OCI-LY3 (cell line): ENCODE results near the gene BBS2.
A peak's percentile ranks its signal among the peaks of the same experiment; 100 is the strongest.

Experiments
- H2AFZ ChIP-seq: fragments of 200-600, 300-600 bp; shearing (Covaris generic); 2 replicates; pipeline ENCODE4 v1.6.0; 2014; ENCODE audit warnings: antibody characterized with exemption, low read depth, low read length
- H3K27ac ChIP-seq: fragments of 200-600, 300-600 bp; sonication (generic); 2 replicates; pipeline ENCODE4 v1.5.1; 2014; ENCODE audit warnings: mild to moderate bottlenecking, low read length, moderate library complexity, mixed read lengths
- H3K27me3 ChIP-seq: fragments of 200-600, 300-600 bp; sonication (generic); 2 replicates; pipeline ENCODE4 v1.6.1; 2014; ENCODE audit warnings: low read depth, low read length, mixed read lengths
- H3K36me3 ChIP-seq: fragments of 200-600, 300-600 bp; sonication (generic); replicated peaks from 2 replicates; pipeline ENCODE3; 2014; ENCODE audit warnings: low read depth, low read length, mixed read lengths
- H3K4me1 ChIP-seq: fragments of 300-600, 200-600 bp; sonication (generic); 2 replicates; pipeline ENCODE4 v1.6.1; 2014; ENCODE audit warnings: low read length, mixed read lengths
- H3K4me2 ChIP-seq: fragments of 200-600, 300-600 bp; sonication (generic); 2 replicates; pipeline ENCODE4 v1.6.1; 2014; ENCODE audit warnings: low read length, mixed read lengths
- H3K4me3 ChIP-seq: fragments of 300-600, 200-600 bp; sonication (generic); 2 replicates; pipeline ENCODE4 v1.5.1; 2014; ENCODE audit warnings: antibody characterized with exemption, mild to moderate bottlenecking, low read length, moderate library complexity
- H3K79me2 ChIP-seq: fragments of 300-600, 200-600 bp; shearing (Covaris generic); 2 replicates; pipeline ENCODE4 v1.6.1; 2014; ENCODE audit warnings: mild to moderate bottlenecking, low read length, mixed read lengths
- H3K9ac ChIP-seq: fragments of 300-600, 200-600 bp; shearing (Covaris generic); 2 replicates; pipeline ENCODE4 v1.6.0; 2014; ENCODE audit warnings: mild to moderate bottlenecking, low read length, moderate library complexity
- H3K9me3 ChIP-seq: fragments of 200-600, 300-600 bp; shearing (Covaris generic); 2 replicates; pipeline ENCODE4 v1.6.1; 2014; ENCODE audit warnings: low read length, mixed read lengths; ENCODE audit not compliant: insufficient read depth
- H4K20me1 ChIP-seq: fragments of 200-600, 300-600 bp; sonication (generic); 2 replicates; pipeline ENCODE4 v1.6.1; 2016; ENCODE audit warnings: low read length, mixed read lengths; ENCODE audit not compliant: insufficient read depth
- CTCF ChIP-seq: fragments of 200-600, 300-600 bp; sonication (generic); IDR thresholded peaks from 2 replicates; pipeline ENCODE4 v1.5.1; 2014; ENCODE audit warnings: antibody characterized with exemption, low read length, low read depth
- EZH2phosphoT487 ChIP-seq: fragments of 200-600 bp; shearing (Covaris generic); IDR thresholded peaks from 2 replicates; pipeline ENCODE4 v1.6.1; 2018; ENCODE audit warnings: antibody characterized with exemption, mixed run types, low read depth

The BBS2 gene

GRCh38 chr16:56451753-56452689, 67.8 kb downstream of the BBS2 start:
- H3K27ac ChIP-seq = peak overlapping the region; percentile 30
- peak overlapping the region; percentile 63 for H2AFZ ChIP-seq
- H3K9me3 ChIP-seq = no peaks in the 10 kb centered on the region
- peak overlapping the region; percentile 80 for H3K9ac ChIP-seq
- peaks cover 41% of the 10 kb centered on the region for H3K4me1 ChIP-seq
- H3K4me2 ChIP-seq = peak overlapping the region; percentile 66
- peak overlapping the region; percentile 95 for H3K4me3 ChIP-seq
- no peaks in the 10 kb centered on the region for H3K27me3 ChIP-seq
- no peak for TF ChIP-seq CTCF
- TF ChIP-seq EZH2phosphoT487 = no peak
- H3K79me2 ChIP-seq = peaks cover 67% of the 10 kb centered on the region
- peaks cover 36% of the 10 kb centered on the region for H4K20me1 ChIP-seq
- peaks cover 36% of the 10 kb centered on the region for H3K36me3 ChIP-seq

DNA sequence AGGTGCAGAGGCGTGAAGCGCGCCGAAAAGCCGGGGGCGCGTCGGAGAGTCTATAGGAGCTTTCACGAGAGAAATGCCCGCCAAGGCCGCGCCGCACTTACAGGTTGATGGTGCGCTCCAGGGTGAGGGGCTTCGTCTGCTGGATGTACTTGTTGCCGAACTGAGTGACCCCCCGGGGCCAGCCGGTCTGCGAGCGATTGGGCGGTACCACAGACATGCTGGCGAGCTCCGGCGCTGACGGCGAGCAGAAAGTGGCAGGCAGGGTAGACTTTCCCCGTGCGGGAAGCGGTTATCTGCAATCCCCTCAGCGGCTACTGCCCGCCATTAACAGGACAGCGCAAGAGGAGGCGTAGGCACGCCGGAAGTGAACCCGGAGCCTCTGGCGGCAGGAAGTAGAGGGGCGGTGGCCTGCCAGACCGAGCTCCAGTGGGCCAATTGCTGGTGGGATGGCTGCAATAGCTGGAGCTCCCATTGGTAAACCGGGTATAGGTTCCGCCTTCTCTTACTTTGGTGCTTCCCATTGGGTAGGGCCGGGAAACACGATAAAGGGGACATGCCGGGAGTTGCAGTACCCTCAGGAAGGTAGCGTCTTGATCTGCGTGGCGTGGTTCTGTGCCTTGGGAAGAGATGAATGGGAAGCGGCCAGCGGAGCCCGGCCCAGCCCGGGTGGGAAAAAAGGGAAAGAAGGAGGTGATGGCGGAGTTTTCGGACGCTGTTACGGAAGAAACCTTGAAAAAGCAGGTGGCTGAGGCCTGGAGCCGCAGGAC, 68.7 kb downstream of the BBS2 start, which contains the start of the genes NUDT21 and OGFOD1:
TSS of gene NUDT21 (minus strand) at position 347 of the 767 bp plus-strand sequence. CDS start at position 217, 130 bp downstream.
TSS of gene OGFOD1 (plus strand) at position 569 of the 767 bp plus-strand sequence. CDS start at position 628, 59 bp downstream.
- H3K4me1 ChIP-seq = peaks cover 41% of the 10 kb centered on the region
- peaks cover 76% of the 10 kb centered on the region for H3K79me2 ChIP-seq
- H3K4me2 ChIP-seq = peak within 1 kb of the TSS; percentile 91
- peaks cover 37% of the 10 kb centered on the region for H4K20me1 ChIP-seq
- no peak for TF ChIP-seq CTCF
- no peak for TF ChIP-seq EZH2phosphoT487
- peaks cover 33% of the 10 kb centered on the region for H3K36me3 ChIP-seq
- H3K9ac ChIP-seq = peak within 1 kb of the TSS; percentile 86
- H3K27ac ChIP-seq = peak within 1 kb of the TSS; percentile 69
- H3K4me3 ChIP-seq = peak within 1 kb of the TSS; percentile 95
- no peaks in the 10 kb centered on the region for H3K27me3 ChIP-seq
- no peaks in the 10 kb centered on the region for H3K9me3 ChIP-seq
- peak within 1 kb of the TSS; percentile 63 for H2AFZ ChIP-seq

- Histone ChIP-seq H3K4me3 (peak overlapping the region; percentile 95), H3K9me3 (no peaks in the 10 kb centered on the region), H3K79me2 (peaks cover 79% of the 10 kb centered on the region), H4K20me1 (peaks cover 37% of the 10 kb centered on the region), H3K27ac (peak overlapping the region; percentile 69), H3K4me1 (peaks cover 33% of the 10 kb centered on the region), H3K9ac (peak overlapping the region; percentile 86), H3K4me2 (peak overlapping the region; percentile 91), H3K36me3 (peaks cover 33% of the 10 kb centered on the region), H2AFZ (peak overlapping the region; percentile 43), H3K27me3 (no peaks in the 10 kb centered on the region)
- TF ChIP-seq EZH2phosphoT487 (no peak), CTCF (no peak)
These were observed 69.4 kb downstream of the BBS2 start for GRCh38 chr16:56450275-56450985.
